AG04450 (cell line): ENCODE data around the gene PALM. TPM values are rescaled to one million over a fixed set of nuclear protein-coding genes. Genes with fewer than 3 reads are reported as not detected.

ENCODE experiments used
- CTCF ChIA-PET: fragments of 300-600, 350-600 bp; formaldehyde crosslinking; extraction: SDS; loops from one replicate; lab custom pipeline; 2022; ENCODE audit warnings: antibody characterized with exemption, inconsistent platforms; lab: Charles Lee
- POLR2A ChIA-PET: fragments of 350-600 bp; formaldehyde crosslinking; extraction: SDS; loops from one replicate; lab custom pipeline; 2021; ENCODE audit warnings: antibody characterized with exemption, inconsistent platforms; lab: Yijun Ruan, JAX
- DNase-seq: peaks from one replicate; pipeline ENCODE4 v3.0.0-alpha.2; 2011; ENCODE audit warnings: low read depth, low spot score
- H3K27ac ChIP-seq: one replicate; pipeline ENCODE4 v1.5.1; 2012; ENCODE audit warnings: low read depth, low read length, control low read depth
- H3K27me3 ChIP-seq: one replicate; pipeline ENCODE4 v1.6.0; 2012; ENCODE audit warnings: low read length; ENCODE audit not compliant: control insufficient read depth, insufficient read depth
- H3K4me3 ChIP-seq: 2 replicates; pipeline ENCODE4 v1.5.1; 2011; ENCODE audit warnings: mild to moderate bottlenecking, low read depth, low read length, control low read depth
- H3K9me3 ChIP-seq: 2 replicates; pipeline ENCODE4 v1.5.1; 2012; ENCODE audit warnings: low read length; ENCODE audit not compliant: control insufficient read depth, insufficient read depth
- CTCF ChIP-seq: IDR thresholded peaks from 2 replicates; pipeline ENCODE4 v1.5.1; 2011; ENCODE audit warnings: low read depth, low read length, control low read depth, inconsistent platforms
- polyA plus RNA-seq: library from polyadenylated mRNA; depleted of rRNA; stranded (reverse); fragments of >200 nt; gene quantifications from 2 replicates; pipeline ENCODE4 v1.2.3, GENCODE V29; 2011

Gene PALM
- polyA plus RNA-seq, 1 experiment, result 1.8 TPM

DNA sequence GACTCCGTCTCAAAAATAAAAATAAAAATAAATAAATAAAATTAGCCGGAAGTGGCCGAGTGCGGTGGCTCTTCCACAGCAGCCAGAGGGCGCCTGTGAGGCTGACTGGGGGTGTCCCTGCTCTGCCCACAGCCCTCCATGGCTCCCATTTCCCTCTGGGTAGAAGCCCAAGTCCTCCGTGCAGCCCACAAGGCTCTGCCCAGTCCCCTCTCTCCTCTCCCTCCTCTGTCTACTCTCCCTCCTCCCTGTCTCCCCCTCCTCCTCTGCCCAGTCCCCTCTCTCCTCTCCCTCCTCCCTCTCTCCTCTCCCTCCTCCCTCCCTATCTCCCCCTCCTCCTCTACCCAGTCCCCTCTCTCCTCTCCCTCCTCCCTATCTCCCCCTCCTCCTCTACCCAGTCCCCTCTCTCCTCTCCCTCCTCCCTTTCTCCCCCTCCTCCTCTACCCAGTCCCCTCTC lies 62.6 kb downstream of the PALM start:
- POLR2A ChIA-PET, result no interaction called here
- peak; percentile 61 for TF ChIP-seq CTCF
- Histone ChIP-seq H3K27ac (no peak overlapping the region), H3K9me3 (no peaks in the 10 kb centered on the region), H3K4me3 (no peak overlapping the region), H3K27me3 (no peaks in the 10 kb centered on the region)
- DNase-seq, result no peak
- CTCF ChIA-PET, result interaction anchor here (0.9 to 1.8 kb wide), 2 partner anchors 28 to 31 kb away, joined by 4 to 9 read pairs; no protein-coding TSS in a partner anchor

DNA sequence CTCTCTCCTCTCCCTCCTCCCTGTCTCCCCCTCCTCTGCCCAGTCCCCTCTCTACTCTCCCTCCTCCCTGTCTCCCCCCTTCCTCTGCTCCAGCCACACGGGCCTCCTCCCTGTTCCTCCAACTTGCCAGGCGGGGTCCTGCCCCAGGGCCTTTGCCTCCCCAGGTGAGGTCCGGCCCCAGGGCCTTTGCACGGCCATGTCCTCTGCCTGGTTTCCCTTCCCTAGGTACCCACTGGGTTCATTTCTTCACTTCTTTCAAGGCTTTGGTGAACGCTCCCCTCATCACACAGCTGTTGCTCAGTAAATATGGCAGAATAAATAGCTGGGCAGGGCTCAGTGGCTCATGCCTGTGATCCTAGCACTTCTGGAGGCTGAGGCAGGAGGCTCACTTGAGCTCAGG lies 63.3 kb downstream of the PALM start:
- ChIA-PET POLR2A (no interaction called here), CTCF (no interaction called here)
- no peaks in the 10 kb centered on the region for H3K27me3 ChIP-seq
- no peak overlapping the region for H3K4me3 ChIP-seq
- no peak overlapping the region for H3K27ac ChIP-seq
- H3K9me3 ChIP-seq, result no peaks in the 10 kb centered on the region
- TF ChIP-seq CTCF, result no peak
- no peak for DNase-seq

- H3K9me3 ChIP-seq, result no peaks in the 10 kb centered on the region
- no peak for DNase-seq
- TF ChIP-seq CTCF, result no peak
- no peaks in the 10 kb centered on the region for H3K27me3 ChIP-seq
- CTCF ChIA-PET, result interaction anchor here (0.6 kb wide), 2 partner anchors 69 to 187 kb away, joined by 3 to 4 read pairs; no protein-coding TSS in a partner anchor
- no peak overlapping the region for H3K27ac ChIP-seq
- POLR2A ChIA-PET, result no interaction called here
- H3K4me3 ChIP-seq, result no peak overlapping the region
These were observed 64.1 kb downstream of the PALM start for GRCh38 chr19:772730-773436.

- no peak for TF ChIP-seq CTCF
- CTCF ChIA-PET, result interaction anchor here (0.6 kb wide), 1 partner anchor 207 kb away, joined by 8 read pairs; no protein-coding TSS in a partner anchor
- no peak overlapping the region for H3K27ac ChIP-seq
- DNase-seq, result no peak
- H3K9me3 ChIP-seq, result peaks cover 4% of the 10 kb centered on the region; the same call in 1 of the 2 replicates
- no peaks in the 10 kb centered on the region for H3K27me3 ChIP-seq
- POLR2A ChIA-PET, result no interaction called here
- H3K4me3 ChIP-seq, result no peak overlapping the region
These were observed 67.8 kb downstream of the PALM start for GRCh38 chr19:776549-776948.

- peaks cover 4% of the 10 kb centered on the region; the same call in 1 of the 2 replicates for H3K9me3 ChIP-seq
- H3K27ac ChIP-seq, result peak overlapping the region; percentile 90
- no peak for TF ChIP-seq CTCF
- DNase-seq, result peak; percentile 85
- CTCF ChIA-PET, result interaction anchor here (0.7 kb wide), 1 partner anchor 24 kb away, joined by 3 read pairs; no protein-coding TSS in a partner anchor
- H3K27me3 ChIP-seq, result no peaks in the 10 kb centered on the region
- no peak overlapping the region for H3K4me3 ChIP-seq
- POLR2A ChIA-PET, result interaction anchor here (0.5 to 1.0 kb wide), 10 partner anchors 9 to 324 kb away, joined by 3 to 11 read pairs (median 4); partner anchors contain the start of genes BSG, MED16, PTBP1 and RNU6-9
These were observed 70.3 kb downstream of the PALM start for GRCh38 chr19:778910-779653.
